Tibial nerve (tissue), 3 donors: ENCODE measurements around the gene NPHP1.

Source experiments
- CTCF ChIP-seq, 5 experiments: fragments of 200-600 bp in 3 of 5; fragments of 450-650 bp in 2 of 5; sonication (generic) in 3 of 5; IDR thresholded peaks; one replicate each; pipeline ENCODE4 v1.5.1; 2016 to 2019; ENCODE audit warnings: antibody characterized with exemption in 5 of 5, mild to moderate bottlenecking in 3 of 5, moderate library complexity in 2 of 5
- POLR2A ChIP-seq, 2 donors: fragments of 450-650 bp; IDR thresholded peaks; one replicate each; pipeline ENCODE4 v1.6.1; 2017; ENCODE audit warnings: antibody characterized with exemption in 2 of 2, mild to moderate bottlenecking in 2 of 2, moderate library complexity in 2 of 2

DNA sequence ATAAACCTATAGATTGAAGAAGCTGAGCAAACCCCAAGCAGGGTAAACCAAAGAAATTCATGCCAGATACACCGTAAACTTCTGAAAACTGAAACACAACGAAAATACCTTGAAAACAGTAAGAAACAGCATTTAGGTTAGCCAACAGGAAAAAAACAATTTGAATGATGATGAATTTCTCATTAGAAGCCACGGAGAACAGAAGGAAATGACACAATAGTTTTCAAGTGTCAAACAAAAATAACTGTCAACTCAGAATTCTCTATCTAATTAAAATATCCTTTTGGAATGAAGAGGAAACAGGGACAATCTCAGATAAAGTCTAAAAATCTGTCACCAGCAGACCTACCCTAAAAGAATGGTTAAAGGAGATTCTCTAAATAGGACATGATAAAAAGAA lies 51.9 kb downstream of the NPHP1 start:
- TF ChIP-seq CTCF (IDR thresholded peaks at IDR 0.05) (no peak), POLR2A (IDR thresholded peaks at IDR 0.05) (no peak)
